Putamen (tissue), 1 donor: ENCODE results near the gene CTNNA1.
A peak's percentile ranks its signal among the peaks of the same experiment; 100 is the strongest.

ENCODE experiments used
- DNase-seq: peaks from one replicate; pipeline ENCODE4 v3.0.0-alpha.2; 2016; ENCODE audit warnings: low spot score

Gene CTNNA1

DNA sequence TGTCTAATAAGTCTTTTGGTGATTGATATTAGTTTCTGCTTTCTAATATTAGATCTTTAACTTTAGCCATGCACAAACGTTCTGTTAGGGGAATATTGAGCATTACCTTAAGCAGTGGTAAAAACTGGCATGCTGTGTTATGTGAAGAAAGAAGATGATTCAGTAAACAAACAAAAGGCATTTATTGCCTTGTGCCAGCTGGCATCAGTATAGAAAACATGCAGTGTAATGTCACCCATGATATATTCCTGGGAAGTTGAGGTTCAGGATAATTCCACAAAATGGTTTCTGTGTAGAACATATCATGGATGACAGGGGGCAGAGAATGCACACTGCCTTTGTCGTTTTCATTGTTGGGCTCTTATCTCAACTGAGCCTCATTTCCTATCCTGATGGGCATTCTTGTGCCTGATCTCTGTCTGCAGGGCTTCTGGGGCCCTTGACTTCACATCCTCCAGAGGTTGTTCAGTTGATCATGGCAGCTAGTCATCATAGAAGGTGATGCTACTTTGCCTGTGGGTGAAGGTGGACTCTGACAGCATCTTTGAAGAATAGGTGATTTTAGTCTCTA lies 97.7 kb downstream of the CTNNA1 start:
- no peak for DNase-seq

DNA sequence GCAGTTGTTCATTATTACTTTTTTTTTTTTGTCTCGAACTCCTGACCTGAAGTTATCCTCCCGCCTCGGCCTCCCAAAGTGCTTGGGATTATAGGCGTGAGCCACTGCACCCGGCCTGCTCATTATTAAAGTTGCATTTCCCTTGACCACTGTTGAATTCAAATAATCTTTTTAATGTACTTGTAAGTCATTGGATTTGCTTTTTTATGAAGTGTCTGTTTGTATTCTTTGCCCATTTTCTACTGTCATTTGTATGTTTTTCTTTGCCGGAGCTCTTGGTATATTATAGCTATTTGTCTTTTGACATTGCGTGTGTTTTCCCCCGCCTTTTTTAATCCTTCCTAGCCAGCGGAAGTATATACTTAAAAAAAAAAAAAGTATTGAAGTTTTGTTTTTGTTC lies 99.9 kb downstream of the CTNNA1 start:
- no peak for DNase-seq

DNA sequence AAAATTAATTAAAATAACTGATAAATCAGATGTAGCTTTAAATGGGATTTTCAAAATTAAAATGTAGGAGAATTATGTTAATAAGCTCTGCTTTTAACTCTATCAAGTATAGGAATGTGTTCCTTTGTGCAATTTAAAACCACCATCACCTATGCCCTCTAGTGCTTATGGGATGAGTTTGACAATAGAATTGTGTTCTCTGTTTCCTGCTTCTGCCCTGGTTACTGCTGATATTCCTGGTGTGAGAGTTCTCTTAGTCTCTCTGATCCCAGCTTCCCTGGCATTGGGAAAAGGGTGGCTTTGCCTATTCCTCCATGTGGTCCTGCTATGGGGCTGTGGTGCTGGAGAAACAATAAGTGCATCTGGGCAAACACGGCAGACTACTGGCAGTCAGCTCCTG lies 113.8 kb downstream of the CTNNA1 start:
- DNase-seq: no peak

DNA sequence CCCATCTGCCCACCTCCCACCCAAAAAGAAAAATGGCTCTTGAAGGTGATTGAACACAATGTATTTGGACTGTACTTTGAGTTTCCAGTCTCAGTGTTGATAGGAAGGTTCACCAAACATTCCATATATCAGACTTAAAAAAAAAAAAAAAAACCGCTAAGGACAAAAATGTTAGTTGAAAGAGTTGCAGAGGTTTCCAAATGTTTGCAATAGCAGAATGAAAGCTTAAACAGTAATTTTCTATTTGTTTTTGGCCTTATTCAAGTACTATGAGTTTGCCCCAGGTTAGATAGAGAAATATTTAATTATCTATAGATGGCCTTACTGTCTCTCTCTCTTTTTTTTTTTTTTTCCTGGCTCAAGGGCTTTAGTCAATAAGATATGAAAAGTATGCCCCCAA lies 115.8 kb downstream of the CTNNA1 start:
- no peak for DNase-seq

DNA sequence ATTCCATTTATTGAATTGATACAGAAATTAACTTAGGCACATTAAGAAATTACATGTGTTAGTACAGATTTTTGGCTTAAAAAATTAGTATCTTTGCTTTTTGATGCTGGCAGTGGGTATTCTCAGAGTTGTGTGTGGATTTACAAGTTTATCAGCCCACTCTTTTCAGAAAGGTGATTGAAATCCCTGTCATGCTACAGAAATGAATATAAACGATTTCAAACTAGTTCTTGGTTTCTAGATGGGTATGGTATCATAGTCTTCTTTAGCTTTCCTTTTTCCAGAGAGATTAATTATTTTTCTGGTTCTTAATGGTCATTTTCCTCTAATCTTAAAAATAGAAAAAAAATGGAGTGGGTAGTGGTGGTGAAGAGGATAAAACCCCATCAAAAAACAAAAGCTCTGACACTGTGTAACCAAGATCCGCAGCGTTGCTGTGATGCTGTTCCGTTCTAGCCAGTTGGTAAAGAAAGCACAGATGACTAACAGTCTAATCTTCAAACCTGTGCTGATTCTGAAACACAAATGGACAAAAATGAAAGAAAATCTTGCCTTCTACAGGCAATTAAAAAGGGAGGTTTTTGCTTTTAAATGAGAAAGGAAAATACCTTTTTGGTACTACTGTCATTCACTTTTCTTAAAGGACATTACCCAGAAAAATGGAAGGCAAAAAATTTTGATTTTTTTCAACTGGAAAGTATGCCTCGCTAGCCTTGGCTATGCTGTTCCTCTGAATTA lies 116.7 kb downstream of the CTNNA1 start:
- DNase-seq: no peak

DNA sequence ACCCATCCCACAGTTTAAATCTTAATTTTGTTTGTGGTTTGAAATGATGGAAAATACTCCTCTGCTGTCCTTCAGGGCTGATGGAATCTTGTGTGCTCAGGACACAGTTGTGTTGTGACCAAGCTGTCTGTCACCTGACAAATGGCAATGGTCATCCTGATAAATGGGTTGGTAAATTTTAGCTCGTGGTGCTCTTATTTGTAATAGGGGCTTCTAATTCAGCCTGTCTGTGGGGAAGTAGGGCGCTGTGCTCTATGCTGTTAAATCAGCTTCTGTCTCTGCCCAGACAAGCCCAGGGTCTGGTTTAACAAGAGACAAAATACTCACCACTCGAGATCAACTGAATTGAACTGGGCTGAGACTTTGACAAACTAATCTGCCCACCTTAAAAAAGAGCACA lies 117.4 kb downstream of the CTNNA1 start:
- DNase-seq: no peak

DNA sequence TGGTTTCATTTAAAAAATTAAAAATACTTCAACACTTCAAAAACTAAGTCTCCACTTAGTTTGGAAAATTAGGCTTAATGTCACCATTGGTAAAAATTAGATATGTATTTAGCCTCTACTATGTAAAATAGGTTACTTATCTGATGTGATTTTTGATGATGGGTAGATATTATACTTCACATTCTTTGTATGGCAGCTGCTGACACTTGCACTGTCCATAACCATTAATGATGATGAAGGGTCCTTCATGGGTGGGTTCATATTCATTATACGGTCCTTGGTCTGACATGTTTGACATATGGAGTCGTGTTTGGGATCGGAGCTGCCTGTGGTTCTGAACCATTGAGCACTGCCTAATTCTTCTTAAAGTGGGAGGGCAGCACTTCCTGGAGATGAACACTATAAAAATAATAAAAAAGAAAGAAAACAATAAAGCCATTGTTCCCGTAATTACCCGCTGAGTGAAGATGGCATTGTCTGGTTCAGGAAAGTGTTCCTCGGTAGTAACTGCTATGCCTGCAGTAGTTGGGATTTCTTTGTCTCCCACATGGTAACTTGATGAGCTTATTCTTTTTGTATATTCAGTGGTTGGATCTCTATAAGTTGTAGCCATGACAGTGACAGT lies 119.7 kb downstream of the CTNNA1 start:
- DNase-seq: no peak

DNA sequence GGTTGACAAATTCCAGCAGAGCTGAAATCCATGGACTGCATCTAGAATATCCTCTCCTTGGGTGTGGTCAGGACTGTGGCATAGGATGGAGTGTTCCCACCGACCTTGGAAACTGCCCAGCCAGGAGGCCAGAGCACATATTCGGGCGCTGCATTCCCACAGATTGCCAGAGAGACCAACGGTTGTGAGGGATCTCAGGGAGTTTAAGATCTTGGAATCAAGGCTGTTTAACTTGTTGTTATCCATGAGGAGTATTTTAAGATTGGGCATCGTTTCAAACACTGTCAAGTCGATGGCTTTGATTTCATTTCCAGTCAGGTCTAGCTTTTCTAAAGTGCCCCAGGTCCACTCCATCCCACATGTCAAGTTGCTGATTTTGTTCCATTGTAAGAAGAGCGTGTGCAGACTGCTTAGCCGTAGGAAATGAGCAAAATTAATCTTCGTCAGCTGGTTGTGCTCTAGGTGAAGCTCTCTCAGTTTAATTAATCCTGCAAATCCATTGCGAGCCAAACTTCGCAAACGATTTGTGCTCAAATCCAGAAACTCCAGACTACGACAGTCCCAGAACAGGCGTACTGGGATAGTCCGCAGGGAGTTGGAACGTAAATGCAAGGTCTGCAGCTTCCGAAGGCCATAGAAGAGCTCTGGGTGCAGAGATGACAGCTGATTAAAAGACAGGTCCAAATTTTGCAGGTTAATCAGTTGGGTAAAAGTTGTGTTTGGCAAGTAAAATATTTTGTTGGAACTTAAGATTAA lies 120.4 kb downstream of the CTNNA1 start:
- no peak for DNase-seq

DNA sequence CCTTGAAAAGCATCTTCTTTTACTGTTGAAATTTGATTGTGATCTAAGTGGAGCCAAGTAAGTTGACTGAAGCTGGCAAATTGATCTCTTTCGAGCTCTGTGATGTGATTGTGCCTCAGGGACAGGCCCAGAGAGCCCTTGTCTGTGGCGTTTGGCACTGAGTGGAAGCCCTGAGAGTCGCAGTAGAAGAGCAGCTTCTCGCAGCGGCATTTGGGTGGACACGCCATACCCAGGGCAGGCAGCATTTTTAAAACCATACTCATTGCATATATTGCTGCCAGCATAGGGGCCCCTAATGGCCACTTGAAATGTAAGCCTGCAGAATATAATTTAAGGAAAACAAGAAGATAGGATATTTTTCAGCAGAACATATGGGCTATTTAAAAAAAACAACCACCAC lies 121.0 kb downstream of the CTNNA1 start:
- DNase-seq: peak; percentile 77

DNA sequence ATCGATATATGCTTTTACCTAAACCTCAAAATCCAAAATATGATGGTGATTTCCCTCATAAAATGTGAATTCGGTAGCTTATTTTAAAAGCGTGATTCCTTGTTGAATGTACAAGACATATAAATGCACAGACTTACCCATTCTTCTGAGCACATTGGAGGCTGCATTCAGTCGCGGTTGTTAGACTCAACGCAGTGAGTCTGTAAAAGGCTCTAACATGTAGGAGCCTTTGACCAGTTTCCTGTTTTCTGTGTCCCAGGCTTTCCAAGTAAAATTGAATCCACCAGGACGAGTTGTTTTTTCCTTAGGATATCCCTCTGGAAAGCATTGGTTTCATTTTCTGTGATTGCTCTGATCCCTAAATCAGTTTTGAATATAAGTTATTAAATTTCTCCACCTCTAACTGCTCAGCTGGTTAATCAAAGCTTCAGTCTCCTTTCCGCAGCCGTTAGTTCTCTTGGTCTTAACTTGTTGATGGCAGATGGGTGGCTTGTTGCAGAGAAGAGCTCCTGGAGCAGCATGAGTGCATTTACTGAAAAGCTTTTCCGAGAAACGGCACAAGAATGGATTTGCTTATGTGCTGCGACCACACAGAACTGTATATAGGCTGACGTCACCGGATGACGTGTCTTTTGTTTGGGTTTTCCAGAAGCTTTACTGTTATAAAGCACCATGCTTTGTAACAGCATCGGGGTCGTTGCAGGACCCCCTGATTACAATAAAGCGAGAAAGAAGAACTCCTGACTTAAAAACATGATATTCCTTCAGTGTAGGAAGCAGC lies 121.7 kb downstream of the CTNNA1 start, which contains the start of gene LRRTM2:
LRRTM2 (minus strand) TSS at position 565 of the 781 bp plus-strand sequence; CDS start at position 141, 424 bp downstream.
- DNase-seq: peak; percentile 87

DNA sequence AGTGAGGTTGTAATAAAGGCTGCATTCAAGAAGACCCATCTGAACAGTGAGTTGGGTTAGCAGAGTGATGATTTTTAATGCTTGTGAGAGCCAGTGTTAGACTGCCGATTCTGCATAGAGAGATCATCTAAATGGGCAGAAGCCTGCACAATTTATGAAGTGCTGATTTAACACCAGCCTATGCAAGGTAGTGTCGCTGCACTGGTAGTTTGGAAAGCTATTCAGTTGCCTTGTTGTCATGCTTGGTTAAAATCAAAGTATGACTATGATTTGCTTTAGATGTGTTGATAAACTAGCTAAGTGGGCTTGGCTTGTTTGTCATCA lies 122.3 kb downstream of the CTNNA1 start:
- DNase-seq: no peak

DNA sequence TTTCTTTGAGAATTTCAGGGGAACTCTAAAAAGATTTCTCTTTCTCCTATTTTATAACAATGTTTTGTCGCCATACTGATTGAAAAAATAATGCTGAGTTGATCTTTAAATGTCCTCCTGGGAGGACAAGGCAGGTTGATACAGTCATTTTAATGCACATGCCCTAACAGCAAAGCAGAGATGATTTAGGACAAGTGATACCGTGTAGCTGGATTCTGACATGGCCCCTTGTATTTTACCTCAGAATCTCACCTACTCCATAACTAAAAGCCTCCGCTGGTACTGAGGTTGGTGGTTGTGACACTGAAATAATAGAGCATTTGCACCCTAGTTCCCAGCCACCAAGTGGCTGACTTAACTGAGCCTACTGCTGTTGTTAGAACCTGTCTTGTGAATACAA lies 122.7 kb downstream of the CTNNA1 start:
- no peak for DNase-seq

DNA sequence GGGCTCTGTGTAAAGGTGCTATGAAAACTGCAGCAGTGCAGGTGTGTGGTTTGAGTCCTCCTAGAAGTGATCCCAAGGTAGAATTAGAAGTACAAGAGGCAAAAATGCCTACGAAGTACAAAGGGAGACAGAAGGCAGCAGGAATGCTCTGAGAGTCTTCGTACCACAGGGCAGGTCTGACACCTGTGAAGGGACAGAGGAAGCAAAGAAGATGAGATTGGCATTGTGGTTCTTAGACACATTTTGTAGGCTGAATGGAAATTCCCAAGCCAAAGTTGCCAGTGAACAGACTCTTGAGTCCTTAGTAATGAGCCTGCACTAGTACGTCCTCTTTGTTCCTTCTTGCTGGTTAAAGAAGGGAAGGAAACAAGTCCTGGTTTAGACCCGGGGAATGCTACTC lies 123.6 kb downstream of the CTNNA1 start:
- no peak for DNase-seq

DNA sequence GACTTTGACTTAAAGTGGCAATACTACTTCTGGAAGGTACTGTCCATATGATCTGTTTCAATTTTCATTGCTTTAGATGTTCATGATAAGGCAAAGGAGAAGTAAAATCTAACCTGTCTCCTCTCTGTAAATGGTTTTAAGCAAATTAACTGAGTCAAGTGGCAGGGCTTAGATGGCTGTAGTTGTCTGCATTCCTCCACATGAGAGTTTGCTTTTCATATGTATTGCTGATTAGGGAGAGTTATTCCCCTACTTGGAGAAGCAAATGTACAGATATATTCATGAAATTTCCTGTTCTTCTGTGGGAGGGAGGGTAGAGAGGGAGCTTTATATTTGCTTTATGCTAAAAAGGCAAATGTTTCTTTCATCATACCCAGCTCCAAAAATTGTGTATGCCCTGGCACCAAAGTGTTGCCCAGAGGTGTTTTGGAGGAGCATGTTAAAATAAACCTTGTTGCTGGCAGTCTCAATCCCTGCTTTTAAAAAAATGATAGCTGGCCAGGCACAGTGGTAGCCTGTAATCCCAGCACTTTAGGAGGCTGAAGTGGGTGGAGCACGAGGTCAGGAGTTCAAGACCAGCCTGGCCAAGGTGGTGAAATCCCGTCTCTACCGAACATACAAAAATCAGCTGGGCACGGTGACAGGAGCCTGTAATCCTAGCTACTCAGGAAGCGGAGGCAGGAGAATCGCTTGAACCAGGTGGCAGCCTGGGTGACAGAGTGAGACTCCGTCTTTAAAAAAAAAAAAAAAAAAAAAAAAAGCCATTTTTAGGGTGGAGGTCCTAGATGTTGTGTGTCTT lies 125.4 kb downstream of the CTNNA1 start:
- DNase-seq: no peak

DNA sequence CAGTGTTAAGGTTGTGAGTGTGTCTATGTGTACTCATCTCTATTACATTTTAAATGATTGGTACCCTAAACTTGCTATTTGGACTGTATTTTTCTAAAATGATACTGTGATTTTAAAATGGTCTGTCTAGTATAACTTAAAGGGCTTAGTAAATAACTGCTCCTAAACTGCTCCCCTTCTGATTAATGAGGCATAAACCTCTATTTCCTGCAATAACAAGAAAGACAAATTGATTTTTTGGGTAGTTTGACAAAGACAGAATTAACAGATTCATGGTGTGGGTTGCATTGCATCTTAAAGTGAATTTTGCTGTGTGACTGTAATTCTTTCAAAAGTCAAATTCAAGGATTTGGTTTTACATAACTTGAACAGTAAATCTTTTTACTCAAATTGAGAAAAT lies 130.0 kb downstream of the CTNNA1 start:
- DNase-seq: no peak

DNA sequence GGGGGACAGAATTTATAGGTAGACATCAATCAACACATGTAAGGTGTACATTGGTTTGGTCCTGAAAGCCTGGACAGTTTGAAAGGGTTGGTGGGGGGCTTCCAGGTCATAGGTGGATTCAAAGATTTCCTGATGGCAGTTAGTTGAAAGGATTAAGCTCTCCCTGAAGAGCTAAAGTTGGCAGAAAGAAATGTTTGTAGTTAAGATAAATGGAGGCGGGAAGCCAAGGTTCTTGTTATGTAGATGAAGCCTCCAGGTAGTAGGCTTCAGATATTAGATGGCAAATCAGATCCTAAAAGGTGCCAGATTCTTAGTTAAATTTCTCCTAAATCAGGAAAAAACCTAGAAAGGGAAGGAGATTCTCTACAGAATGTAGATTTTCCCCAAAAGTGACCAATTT lies 130.9 kb downstream of the CTNNA1 start:
- DNase-seq: no peak

DNA sequence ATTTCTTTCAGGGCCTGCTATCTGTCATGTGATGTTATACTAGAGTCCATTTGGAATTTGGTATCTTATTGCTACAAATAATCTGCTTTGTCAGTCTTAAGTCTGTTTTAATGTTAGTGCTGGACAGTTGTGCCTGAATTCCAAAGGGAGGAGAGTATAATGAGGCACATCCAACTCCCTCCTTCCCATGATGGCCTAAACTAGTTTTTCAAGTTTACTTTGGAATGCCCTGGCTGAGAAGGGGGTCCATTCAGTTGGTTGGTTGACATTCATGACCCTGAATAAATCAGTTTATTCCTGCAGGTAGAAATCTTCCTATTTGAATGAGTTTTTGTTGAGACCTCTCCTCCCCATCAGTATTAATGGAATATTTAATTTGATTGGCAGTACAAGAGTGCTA lies 131.3 kb downstream of the CTNNA1 start:
- DNase-seq: no peak

DNA sequence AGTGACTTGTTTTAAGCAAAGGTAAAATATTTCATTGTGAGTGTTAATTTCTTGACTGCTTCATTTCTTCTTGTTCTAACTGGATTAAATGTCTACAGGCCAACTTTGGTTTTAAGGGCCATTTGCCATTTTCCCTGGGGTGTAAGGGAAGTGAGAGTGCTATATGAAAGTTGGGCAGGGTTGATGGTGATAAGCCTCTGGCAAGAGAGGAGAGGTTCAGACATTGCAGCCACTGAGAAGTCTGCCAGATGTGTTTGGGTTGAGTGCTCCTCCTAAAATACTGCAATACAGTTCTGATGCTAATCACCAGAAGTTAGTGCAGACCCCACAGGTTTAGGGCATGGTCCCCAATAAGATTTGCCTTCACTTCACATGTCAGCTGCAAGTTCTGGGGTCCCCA lies 136.8 kb downstream of the CTNNA1 start:
- no peak for DNase-seq

DNA sequence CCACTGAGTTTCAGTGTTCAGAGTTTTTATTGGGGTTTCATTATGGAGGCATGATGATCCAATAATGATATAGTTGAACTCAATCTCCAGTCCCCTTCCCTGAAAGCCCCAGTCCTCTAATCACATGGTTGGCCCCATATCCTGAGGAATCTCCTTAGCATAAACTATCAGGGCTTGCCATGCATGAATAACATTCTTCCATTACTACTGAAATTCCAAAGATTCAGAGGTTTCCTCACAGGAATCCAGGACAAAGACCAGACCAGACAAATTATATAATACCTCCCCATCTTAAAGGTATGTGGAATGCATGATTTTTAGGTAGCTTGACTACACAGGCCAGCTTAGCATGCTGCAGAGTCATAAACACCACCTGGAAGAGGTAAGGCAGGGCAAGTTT lies 137.4 kb downstream of the CTNNA1 start:
- DNase-seq: no peak

DNA sequence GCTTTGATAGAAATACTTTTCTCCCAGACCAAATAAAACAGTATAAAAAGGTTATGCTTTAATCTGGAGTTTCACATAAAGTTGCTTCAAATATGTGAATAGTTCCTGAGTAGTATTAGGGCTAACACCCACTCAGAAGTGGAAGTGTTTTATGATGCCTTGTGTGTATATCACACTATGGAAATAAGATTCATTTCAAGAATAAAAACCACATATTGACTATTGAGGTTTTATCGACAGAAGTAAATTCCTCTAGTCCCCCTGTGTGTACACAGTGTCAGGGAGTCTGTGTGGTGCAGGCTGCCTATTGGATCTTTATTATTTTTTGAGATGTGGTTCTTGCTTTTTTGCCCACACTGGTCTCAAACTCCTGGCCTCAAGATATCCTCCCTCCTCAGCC lies 142.7 kb downstream of the CTNNA1 start:
- DNase-seq: no peak

DNA sequence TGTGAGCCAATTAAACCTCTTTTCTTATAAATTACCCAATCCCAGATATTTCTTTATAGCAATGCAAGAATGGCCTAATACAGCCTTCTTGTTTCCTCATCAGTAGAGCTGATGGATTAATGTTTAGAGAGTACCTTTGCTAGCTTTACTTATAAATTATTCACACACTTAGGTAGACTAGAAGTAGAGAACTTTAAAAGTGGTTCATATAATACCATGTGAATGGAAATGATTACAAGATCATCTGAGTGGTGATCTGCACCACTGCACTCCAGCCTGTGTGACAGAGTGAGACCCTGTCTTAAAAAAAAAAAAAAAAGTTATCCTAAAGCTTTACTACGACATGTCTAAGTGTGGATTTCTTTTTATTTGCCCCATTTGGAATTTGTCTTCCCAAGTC lies 145.1 kb downstream of the CTNNA1 start:
- no peak for DNase-seq
